Measurements from ENCODE around the gene TRDN. TPM values are rescaled to one million over a fixed set of nuclear protein-coding genes. Genes with fewer than 3 reads are reported as not detected.

The TRDN gene
- under 1 TPM in 1 of 6 donors, not detected in 5; 0.08 TPM for total RNA-seq
- polyA plus RNA-seq, result under 1 TPM in 1 of 2 donors, not detected in 1; 0.21 TPM

- WGBS, 2 donors, result 34 to 45% methylated on average over 3 of the region's 3 CpGs
These were observed at the start of gene TRDN for GRCh38 chr6:123636782-123637181. TRDN (minus strand) TSS chr6:123636950; CDS start chr6:123636775, 175 bp downstream.

GRCh38 chr6:123681957-123682462, 45.3 kb upstream of the TRDN start:
- Histone ChIP-seq H3K9me3 (no peaks in the 10 kb centered on the region), H3K27me3 (no peaks in the 10 kb centered on the region), H3K27ac (no peak overlapping the region), H3K4me3 (no peak overlapping the region), H3K36me3 (no peaks in the 10 kb centered on the region), H3K4me1 (no peaks in the 10 kb centered on the region)
- ATAC-seq (no peak), FAIRE-seq (no peak), DNase-seq (no peak)
- WGBS, 2 donors, result 63 to 69% methylated on average over 1 of the region's 1 CpG
- intact Hi-C loops (cut with DNase I), result no loop called here
- TF ChIP-seq CTCF (IDR thresholded peaks at IDR 0.05), result no peak

More at GRCh38 chr6:123636782-123637181, at the start of gene TRDN:
- no peak for FAIRE-seq
- no peak for TF ChIP-seq CTCF (IDR thresholded peaks at IDR 0.05)
- no peak within 1 kb of the TSS for H3K4me3 ChIP-seq
- intact Hi-C loops (cut with DNase I), result no loop called here
- H3K4me1 ChIP-seq, result no peaks in the 10 kb centered on the region
- no peak within 1 kb of the TSS for H3K27ac ChIP-seq
- ATAC-seq, result no peak
- DNase-seq, result no peak
- H3K36me3 ChIP-seq, result no peaks in the 10 kb centered on the region
- H3K9me3 ChIP-seq, result no peaks in the 10 kb centered on the region
- H3K27me3 ChIP-seq, result no peaks in the 10 kb centered on the region

- Histone ChIP-seq H3K27ac (no peak overlapping the region), H3K4me1 (no peaks in the 10 kb centered on the region), H3K9me3 (no peaks in the 10 kb centered on the region), H3K27me3 (no peaks in the 10 kb centered on the region), H3K36me3 (no peaks in the 10 kb centered on the region), H3K4me3 (no peak overlapping the region)
- intact Hi-C loops (cut with DNase I), result no loop called here
- DNase-seq, result no peak
- WGBS, 2 donors, result 51 to 61% methylated on average over 4 of the region's 4 CpGs
- FAIRE-seq, result no peak
- ATAC-seq, result no peak
- no peak for TF ChIP-seq CTCF (IDR thresholded peaks at IDR 0.05)
These were observed 41.1 kb upstream of the TRDN start for GRCh38 chr6:123677897-123678296.

- intact Hi-C loops (cut with DNase I), result no loop called here
- no peaks in the 10 kb centered on the region for H3K9me3 ChIP-seq
- no peak overlapping the region for H3K27ac ChIP-seq
- DNase-seq (no peak), ATAC-seq (no peak), FAIRE-seq (no peak)
- H3K36me3 ChIP-seq, result no peaks in the 10 kb centered on the region
- TF ChIP-seq CTCF (IDR thresholded peaks at IDR 0.05), result no peak
- H3K4me1 ChIP-seq, result no peaks in the 10 kb centered on the region
- 59 to 74% methylated on average over 1 of the region's 1 CpG for WGBS, 2 donors
- H3K4me3 ChIP-seq, result no peak overlapping the region
- H3K27me3 ChIP-seq, result no peaks in the 10 kb centered on the region
These were observed 40.0 kb upstream of the TRDN start for GRCh38 chr6:123676793-123677192.

- 43 to 50% methylated on average over 3 of the region's 3 CpGs for WGBS, 2 donors
- no peak for DNase-seq
- Histone ChIP-seq H3K36me3 (no peaks in the 10 kb centered on the region), H3K4me1 (no peaks in the 10 kb centered on the region), H3K9me3 (no peaks in the 10 kb centered on the region), H3K27me3 (no peaks in the 10 kb centered on the region), H3K4me3 (no peak overlapping the region), H3K27ac (no peak overlapping the region)
- ATAC-seq, result no peak
- no peak for TF ChIP-seq CTCF (IDR thresholded peaks at IDR 0.05)
- intact Hi-C loops (cut with DNase I), result no loop called here
- FAIRE-seq, result no peak
These were observed 32.3 kb upstream of the TRDN start for GRCh38 chr6:123668965-123669591.
